HG03060 (cell line): ENCODE measurements around the gene CDKL4.
A peak's percentile ranks its signal among the peaks of the same experiment; 100 is the strongest.
"Not testable (repeated sequence)": the region's sequence is repeated elsewhere in the genome, so short reads cannot be mapped to it uniquely, and the experiment has no call there.

Experiments used
- ATAC-seq: cut with Tn5 transposase; IDR thresholded peaks from one replicate; pipeline ENCODE4 v1.9.1; 2021; ENCODE audit warnings: low read depth, moderate number of reproducible peaks; ENCODE audit not compliant: unreplicated experiment

Gene CDKL4

GRCh38 chr2:39243469-39244123 lies at the start of gene CDKL4:
Gene CDKL4, minus strand, starts transcription at chr2:39243970.
- no peak for ATAC-seq

DNA sequence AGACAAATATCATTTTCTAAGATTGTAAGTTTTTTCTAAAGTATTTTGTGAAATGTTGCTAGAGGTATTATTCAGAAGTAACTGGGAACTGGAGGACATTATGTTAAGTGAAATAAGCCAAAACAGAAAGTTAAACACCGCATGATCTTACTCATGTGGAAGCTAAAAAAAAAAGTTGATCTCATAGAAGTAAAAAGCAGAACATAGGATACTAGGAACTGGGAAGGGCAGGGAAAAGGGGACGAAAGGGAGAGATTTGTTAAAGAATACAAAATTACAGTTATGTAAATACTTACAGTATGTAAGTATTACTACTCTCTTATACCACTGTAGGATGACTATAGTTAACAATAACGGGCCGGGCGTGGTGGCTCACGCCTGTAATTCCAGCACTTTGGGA lies 46.7 kb upstream of the CDKL4 start:
- no peak for ATAC-seq

DNA sequence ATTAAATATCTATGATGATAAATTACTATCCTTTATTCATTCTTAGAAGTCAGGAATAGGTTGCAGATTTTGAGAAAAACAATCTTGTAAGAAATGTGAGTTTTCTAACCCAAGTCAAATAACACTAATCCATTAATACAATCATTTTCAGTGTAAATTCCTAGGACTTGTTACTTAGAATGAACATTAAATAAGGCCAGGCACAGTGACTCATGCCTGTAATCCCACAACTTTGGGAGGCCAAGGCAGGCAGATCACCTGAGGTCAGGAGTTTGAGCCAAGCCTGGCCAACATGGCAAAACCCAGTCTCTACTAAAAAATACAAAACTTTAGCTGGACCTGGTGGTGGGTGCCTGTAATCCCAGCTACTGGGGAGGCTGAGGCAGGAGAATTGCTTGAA lies 45.8 kb upstream of the CDKL4 start:
- no peak for ATAC-seq

GRCh38 chr2:39283561-39283960 lies 39.8 kb upstream of the CDKL4 start:
- ATAC-seq, result no peak

- no peak for ATAC-seq
Measured at GRCh38 chr2:39281391-39281790, 37.6 kb upstream of the CDKL4 start.

DNA sequence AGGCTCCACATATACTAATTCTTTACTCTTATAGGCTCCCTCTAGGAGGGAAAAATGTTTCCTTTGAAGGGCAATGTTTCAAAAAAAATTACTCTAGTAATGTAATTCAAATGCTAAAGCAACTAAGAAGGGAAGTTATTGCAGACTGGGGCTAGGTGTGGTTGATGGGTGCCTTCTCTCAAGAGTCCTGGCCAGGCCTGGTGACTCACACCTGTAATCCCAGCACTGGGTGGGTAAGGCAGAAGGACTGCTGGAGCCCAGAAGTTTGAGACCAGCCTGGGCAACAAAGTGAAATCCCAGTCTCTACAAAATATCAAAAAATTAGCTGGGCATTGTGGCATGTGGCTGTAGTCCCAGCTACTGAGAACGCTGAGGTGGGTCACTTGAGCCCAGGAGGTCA lies 31.2 kb upstream of the CDKL4 start:
- no peak for ATAC-seq

DNA sequence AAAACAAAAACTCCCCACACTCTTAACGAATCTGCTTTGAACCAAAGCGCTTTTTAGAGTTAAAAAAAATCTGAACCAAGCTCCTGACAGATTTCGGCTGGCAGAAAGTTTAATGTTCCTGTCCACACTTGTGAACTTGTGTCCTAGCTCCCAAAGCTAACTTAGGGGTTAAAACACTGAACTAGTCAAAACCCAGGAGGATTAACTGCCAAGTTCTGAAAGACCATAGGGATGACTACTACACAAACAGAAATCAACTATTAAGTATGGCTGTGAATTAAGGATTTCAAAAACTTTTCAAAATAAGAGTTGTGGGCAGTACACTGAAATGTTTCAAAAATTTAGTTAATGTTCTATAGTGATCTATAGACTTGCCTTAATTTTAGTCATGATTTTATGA lies 26.2 kb upstream of the CDKL4 start:
- no peak for ATAC-seq

- no peak for ATAC-seq
Measured at GRCh38 chr2:39266916-39267434, 23.2 kb upstream of the CDKL4 start.

DNA sequence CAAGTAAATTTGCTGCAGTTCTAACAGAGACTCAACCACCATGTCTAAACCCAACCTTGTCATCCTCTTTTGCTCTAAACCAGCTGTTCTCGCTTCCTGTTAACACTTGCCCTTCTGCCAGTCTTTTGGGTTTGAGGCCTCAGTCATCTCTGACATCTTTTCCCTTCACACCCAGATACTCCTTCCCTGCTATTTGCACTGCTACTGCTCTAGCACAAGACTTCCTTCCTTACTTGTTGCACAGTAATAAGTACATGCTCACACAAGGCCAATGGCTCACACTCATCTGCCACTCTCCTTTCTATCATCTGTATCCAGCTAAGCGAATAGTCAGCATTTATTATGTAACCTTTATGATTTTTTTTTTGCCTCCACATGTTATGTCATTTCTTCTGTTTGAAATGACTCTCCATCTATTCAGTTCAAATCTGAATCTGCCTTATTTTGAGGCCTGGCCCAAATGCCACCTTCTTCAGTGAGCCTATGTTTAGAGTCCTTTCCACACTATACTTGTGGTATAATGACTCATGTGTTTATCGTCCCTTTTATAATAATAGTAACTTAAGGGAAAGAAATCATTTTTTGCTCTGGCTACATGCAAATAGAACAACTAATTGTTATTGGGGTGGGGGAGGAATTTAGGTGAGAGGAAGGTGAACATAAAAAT lies 22.5 kb upstream of the CDKL4 start:
- ATAC-seq, result peak; percentile 69

DNA sequence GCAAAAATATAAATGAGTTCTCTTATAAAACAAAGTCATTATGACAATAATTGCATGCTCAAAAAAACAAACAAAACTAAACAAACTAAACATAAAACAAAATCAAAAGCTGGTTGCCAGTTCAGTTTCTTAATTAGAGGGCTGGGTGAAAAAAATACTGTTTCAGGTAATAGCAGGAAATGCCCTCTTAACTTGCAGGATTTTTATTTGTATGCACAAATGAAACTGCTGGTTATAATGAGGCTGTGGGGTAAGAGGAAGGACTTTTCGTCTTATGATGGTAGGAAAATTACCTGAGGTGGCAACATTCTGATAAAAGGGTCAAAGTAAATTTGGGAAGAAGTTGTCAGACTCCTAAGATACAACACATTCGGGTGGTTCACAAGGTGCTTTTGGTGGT lies 21.5 kb upstream of the CDKL4 start:
- no peak for ATAC-seq

- peak; percentile 52 for ATAC-seq
Measured at GRCh38 chr2:39264733-39265132, 21.0 kb upstream of the CDKL4 start.

GRCh38 chr2:39260087-39260486 lies 16.3 kb upstream of the CDKL4 start:
- no peak for ATAC-seq

DNA sequence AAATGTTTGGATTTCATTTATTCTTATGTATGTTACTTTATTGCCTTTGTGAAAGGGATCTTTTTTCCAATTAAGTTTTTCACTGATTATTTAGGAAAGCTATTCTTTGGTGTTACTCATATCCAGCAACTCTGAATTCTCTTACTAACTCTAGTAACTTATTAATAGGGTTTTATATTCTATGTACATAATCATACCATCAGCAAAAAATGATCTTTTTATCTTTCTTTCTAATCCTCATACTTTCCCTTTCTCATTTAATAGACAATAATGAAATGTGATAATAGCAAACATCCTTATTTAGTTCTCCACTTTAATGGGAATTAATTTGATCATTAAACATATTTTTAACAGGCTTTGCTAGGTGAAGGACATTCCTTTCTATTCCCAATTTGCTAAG lies 12.3 kb upstream of the CDKL4 start:
- ATAC-seq, result no peak

GRCh38 chr2:39252888-39253518 lies 9.2 kb upstream of the CDKL4 start:
- ATAC-seq, result no peak

- no peak for ATAC-seq
Measured at GRCh38 chr2:39247512-39248043, 3.8 kb upstream of the CDKL4 start.

GRCh38 chr2:39246382-39246980 lies 2.7 kb upstream of the CDKL4 start:
- ATAC-seq, result no peak

- not testable (repeated sequence) for ATAC-seq
Measured at GRCh38 chr2:39244963-39245625, 1.3 kb upstream of the CDKL4 start.

DNA sequence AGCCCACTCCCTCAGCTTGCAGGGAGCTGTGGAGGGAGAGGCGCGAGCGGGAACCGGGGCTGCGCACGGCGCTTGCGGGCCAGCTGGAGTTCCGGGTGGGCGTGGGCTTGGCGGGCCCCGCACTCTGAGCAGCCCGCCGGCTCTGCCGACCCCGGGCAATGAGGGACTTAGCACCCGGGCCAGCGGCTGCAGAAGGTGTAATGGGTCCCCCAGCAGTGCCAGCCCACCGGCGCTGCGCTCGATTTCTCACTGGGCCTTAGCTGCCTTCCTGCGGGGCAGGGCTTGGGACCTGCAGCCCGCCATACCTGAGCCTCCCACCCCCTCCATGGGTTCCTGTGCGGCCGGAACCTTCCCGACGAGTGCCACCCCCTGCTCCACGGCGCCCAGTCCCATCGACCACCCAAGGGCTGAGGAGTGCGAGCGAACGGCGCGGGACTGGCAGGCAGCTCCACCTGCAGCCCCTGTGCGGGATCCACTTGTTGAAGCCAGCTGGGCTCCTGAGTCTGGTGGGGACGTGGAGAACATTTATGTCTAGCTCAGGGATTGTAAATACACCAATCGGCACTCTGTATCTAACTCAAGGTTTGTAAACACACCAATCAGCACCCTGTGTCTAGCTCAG lies 582 bp upstream of the CDKL4 start:
- ATAC-seq, result not testable (repeated sequence)

GRCh38 chr2:39241588-39241987 lies 2.2 kb downstream of the CDKL4 start:
- no peak for ATAC-seq

- no peak for ATAC-seq
Measured at GRCh38 chr2:39240758-39241157, 3.0 kb downstream of the CDKL4 start.
